Stimulated activated naive B cell treated with anti-CD40 and anti-IgM and Interleukin-4, amounts not matched to agents 10 μg/mL and 1 μg/mL and 100 μg/mL, for 72 hours (primary cell): Measurements from ENCODE around the gene SCMH1.
"Not testable (repeated sequence)": the region's sequence is repeated elsewhere in the genome, so short reads cannot be mapped to it uniquely, and the experiment has no call there.

Source experiments
- ATAC-seq, 2 donors: fragments of 150-1000 bp; cut with Tn5 transposase; replicated peaks; 2 replicates each; pipeline ENCODE4 v1.10.0; 2021; ENCODE audit warnings: moderate library complexity in 1 of 2
- DNase-seq: peaks from one replicate; pipeline ENCODE4 v3.0.0; 2021
- H3K27ac Mint-ChIP-seq: one replicate; pipeline ENCODE4 v1.8.0; 2022; ENCODE audit warnings: mild to moderate bottlenecking, mixed read lengths
- H3K27me3 Mint-ChIP-seq, 2 donors: one replicate each; pipeline ENCODE4 v1.8.0; 2022; ENCODE audit warnings: mixed read lengths in 2 of 2
- H3K36me3 Mint-ChIP-seq, 2 donors: one replicate each; pipeline ENCODE4 v1.8.0; 2022; ENCODE audit warnings: mixed read lengths in 2 of 2, mild to moderate bottlenecking in 1 of 2
- H3K4me1 Mint-ChIP-seq, 2 donors: one replicate each; pipeline ENCODE4 v1.8.0; 2022; ENCODE audit warnings: mixed read lengths in 2 of 2, mild to moderate bottlenecking in 1 of 2
- H3K4me3 Mint-ChIP-seq, 2 donors: one replicate each; pipeline ENCODE4 v1.8.0; 2022; ENCODE audit warnings: mild to moderate bottlenecking in 2 of 2, mixed read lengths in 2 of 2, moderate library complexity in 1 of 2
- H3K9me3 Mint-ChIP-seq, 2 donors: one replicate each; pipeline ENCODE4 v1.8.0; 2022; ENCODE audit warnings: mixed read lengths in 2 of 2, mild to moderate bottlenecking in 1 of 2

Gene SCMH1

GRCh38 chr1:41240781-41241353, 1.2 kb downstream of the SCMH1 start:
- Mint-ChIP-seq H3K4me1 (peaks cover 15 to 16% of the 10 kb centered on the region in 2 donors), H3K9me3 (no peaks in the 10 kb centered on the region), H3K27me3 (no peaks in the 10 kb centered on the region), H3K4me3 (peak overlapping the region; percentile 85 to 91), H3K27ac (peak overlapping the region; percentile 95), H3K36me3 (peaks cover 1 to 4% of the 10 kb centered on the region in 2 donors)
- DNase-seq (no peak), ATAC-seq (peak; percentile 35 to 43)

GRCh38 chr1:41239988-41240610, 2.0 kb downstream of the SCMH1 start:
- Mint-ChIP-seq H3K36me3 (peaks cover 1 to 4% of the 10 kb centered on the region in 2 donors), H3K4me1 (peaks cover 15 to 16% of the 10 kb centered on the region in 2 donors), H3K27ac (no peak overlapping the region), H3K4me3 (no peak overlapping the region), H3K27me3 (no peaks in the 10 kb centered on the region), H3K9me3 (no peaks in the 10 kb centered on the region)
- ATAC-seq (no peak), DNase-seq (no peak)

- no peak for ATAC-seq
- Mint-ChIP-seq H3K4me3 (no peak overlapping the region), H3K36me3 (peaks cover 1 to 4% of the 10 kb centered on the region in 2 donors), H3K27ac (no peak overlapping the region), H3K27me3 (no peaks in the 10 kb centered on the region), H3K9me3 (no peaks in the 10 kb centered on the region), H3K4me1 (peaks cover 15 to 16% of the 10 kb centered on the region in 2 donors)
- DNase-seq, result no peak
Measured at GRCh38 chr1:41238311-41238988, 3.7 kb downstream of the SCMH1 start.

GRCh38 chr1:41236781-41237180, 5.3 kb downstream of the SCMH1 start:
- Mint-ChIP-seq H3K27ac (no peak overlapping the region), H3K4me1 (peaks cover 11 to 16% of the 10 kb centered on the region in 2 donors), H3K36me3 (peaks cover 1 to 4% of the 10 kb centered on the region in 2 donors), H3K9me3 (no peaks in the 10 kb centered on the region), H3K4me3 (no peak overlapping the region), H3K27me3 (no peaks in the 10 kb centered on the region)
- ATAC-seq (no peak), DNase-seq (no peak)

GRCh38 chr1:41235893-41236292, 6.2 kb downstream of the SCMH1 start:
- no peak overlapping the region for H3K27ac Mint-ChIP-seq
- no peak for DNase-seq

GRCh38 chr1:41233708-41234107, 8.4 kb downstream of the SCMH1 start:
- Mint-ChIP-seq H3K27ac (no peak overlapping the region), H3K36me3 (peaks cover 3 to 7% of the 10 kb centered on the region in 2 donors), H3K9me3 (no peaks in the 10 kb centered on the region), H3K27me3 (no peaks in the 10 kb centered on the region), H3K4me3 (no peak overlapping the region), H3K4me1 (peaks cover 5 to 8% of the 10 kb centered on the region in 2 donors)
- ATAC-seq (no peak), DNase-seq (no peak)

More at GRCh38 chr1:41235893-41236292, 6.2 kb downstream of the SCMH1 start:
- H3K4me3 Mint-ChIP-seq, result no peak overlapping the region
- no peaks in the 10 kb centered on the region for H3K27me3 Mint-ChIP-seq
- peaks cover 8 to 12% of the 10 kb centered on the region in 2 donors for H3K4me1 Mint-ChIP-seq
- peaks cover 1 to 3% of the 10 kb centered on the region in 2 donors for H3K36me3 Mint-ChIP-seq
- no peak for ATAC-seq
- H3K9me3 Mint-ChIP-seq, result no peaks in the 10 kb centered on the region

GRCh38 chr1:41232305-41232704, 9.8 kb downstream of the SCMH1 start:
- H3K4me1 Mint-ChIP-seq, result peaks cover 12 to 14% of the 10 kb centered on the region in 2 donors
- H3K9me3 Mint-ChIP-seq, result no peaks in the 10 kb centered on the region
- no peak overlapping the region for H3K4me3 Mint-ChIP-seq
- no peak for ATAC-seq
- no peaks in the 10 kb centered on the region for H3K27me3 Mint-ChIP-seq
- H3K27ac Mint-ChIP-seq, result no peak overlapping the region
- peaks cover 8 to 19% of the 10 kb centered on the region in 2 donors for H3K36me3 Mint-ChIP-seq
- DNase-seq, result no peak

GRCh38 chr1:41230656-41231055, 11.4 kb downstream of the SCMH1 start:
- Mint-ChIP-seq H3K36me3 (peaks cover 8 to 20% of the 10 kb centered on the region in 2 donors), H3K27me3 (no peaks in the 10 kb centered on the region), H3K27ac (no peak overlapping the region), H3K4me3 (no peak overlapping the region), H3K9me3 (no peaks in the 10 kb centered on the region), H3K4me1 (peaks cover 11 to 16% of the 10 kb centered on the region in 2 donors)
- ATAC-seq (no peak), DNase-seq (no peak)

- Mint-ChIP-seq H3K36me3 (peaks cover 8 to 20% of the 10 kb centered on the region in 2 donors), H3K4me1 (peaks cover 11 to 16% of the 10 kb centered on the region in 2 donors)
- not testable (repeated sequence) for ATAC-seq, H3K27ac Mint-ChIP-seq, H3K4me3 Mint-ChIP-seq, DNase-seq, H3K27me3 Mint-ChIP-seq, H3K9me3 Mint-ChIP-seq
Measured at GRCh38 chr1:41229219-41229618, 12.9 kb downstream of the SCMH1 start.

GRCh38 chr1:41226815-41227434, 15.2 kb downstream of the SCMH1 start:
- Mint-ChIP-seq H3K4me3 (no peak overlapping the region), H3K9me3 (no peaks in the 10 kb centered on the region), H3K4me1 (peaks cover 17 to 34% of the 10 kb centered on the region in 2 donors), H3K36me3 (peaks cover 9 to 20% of the 10 kb centered on the region in 2 donors), H3K27me3 (no peaks in the 10 kb centered on the region), H3K27ac (no peak overlapping the region)
- DNase-seq, result no peak
- ATAC-seq, result no peak

- DNase-seq (no peak), ATAC-seq (no peak)
- Mint-ChIP-seq H3K9me3 (peaks cover 0 to 4% of the 10 kb centered on the region in 2 donors), H3K4me1 (peaks cover 18 to 37% of the 10 kb centered on the region in 2 donors), H3K36me3 (peaks cover 12 to 27% of the 10 kb centered on the region in 2 donors), H3K27ac (no peak overlapping the region), H3K4me3 (no peak overlapping the region), H3K27me3 (no peaks in the 10 kb centered on the region)
Measured at GRCh38 chr1:41225495-41225894, 16.6 kb downstream of the SCMH1 start.

GRCh38 chr1:41222496-41222895, 19.6 kb downstream of the SCMH1 start:
- Mint-ChIP-seq H3K4me3 (no peak overlapping the region), H3K36me3 (peaks cover 28 to 31% of the 10 kb centered on the region in 2 donors), H3K27me3 (no peaks in the 10 kb centered on the region), H3K9me3 (peaks cover 4% of the 10 kb centered on the region in 2 donors), H3K4me1 (peaks cover 11 to 30% of the 10 kb centered on the region in 2 donors), H3K27ac (no peak overlapping the region)
- DNase-seq (no peak), ATAC-seq (peak in 1 of 2 donors; percentile 44)

- Mint-ChIP-seq H3K4me1 (peaks cover 8 to 25% of the 10 kb centered on the region in 2 donors), H3K27me3 (no peaks in the 10 kb centered on the region), H3K36me3 (peaks cover 30 to 32% of the 10 kb centered on the region in 2 donors), H3K9me3 (peaks cover 4 to 6% of the 10 kb centered on the region in 2 donors), H3K27ac (no peak overlapping the region), H3K4me3 (no peak overlapping the region)
- ATAC-seq (no peak), DNase-seq (no peak)
Measured at GRCh38 chr1:41221995-41222394, 20.1 kb downstream of the SCMH1 start.

- Mint-ChIP-seq H3K9me3 (peaks cover 4 to 6% of the 10 kb centered on the region in 2 donors), H3K27me3 (no peaks in the 10 kb centered on the region), H3K4me3 (no peak overlapping the region), H3K4me1 (peaks cover 19 to 27% of the 10 kb centered on the region in 2 donors), H3K36me3 (peaks cover 35 to 40% of the 10 kb centered on the region in 2 donors), H3K27ac (no peak overlapping the region)
- no peak for DNase-seq
- no peak for ATAC-seq
Measured at GRCh38 chr1:41218152-41218551, 24.0 kb downstream of the SCMH1 start.
